ENCODE data around the gene ENDOG. TPM values are rescaled to one million over a fixed set of nuclear protein-coding genes. Genes with fewer than 3 reads are reported as not detected.

ENDOG gene
- total RNA-seq, 1 experiment from 2014 or later = 16.7 TPM

DNA sequence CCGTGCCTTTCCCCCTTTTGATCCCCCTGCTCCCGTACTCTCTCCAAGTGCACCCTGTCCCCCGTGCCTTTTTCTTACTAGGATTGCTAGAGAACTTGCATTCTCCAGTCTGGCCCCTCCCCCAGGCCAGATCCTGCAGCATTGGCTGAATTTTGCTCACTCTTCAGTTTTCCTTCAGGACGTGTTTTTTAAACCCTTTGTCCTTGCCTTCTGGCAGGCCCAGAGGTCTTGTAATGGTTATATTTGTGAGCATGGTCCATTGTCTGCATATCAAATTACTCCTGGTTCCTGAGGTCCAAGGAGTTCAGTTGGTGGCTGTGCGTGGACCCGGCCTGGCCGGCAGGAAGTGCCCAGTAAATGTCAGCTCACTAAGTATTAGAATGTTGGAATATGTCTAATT is 30.6 kb upstream of the ENDOG start:
- no peak for TF ChIP-seq CTCF (conservative IDR thresholded peaks at IDR 0.05)
- no peak overlapping the region for H3K23ac ChIP-seq (ENCODE audit: insufficient read length, low read depth, low read length)
- no peak overlapping the region for H2BK15ac ChIP-seq (ENCODE audit: low read depth, low read length)
- H3K18ac ChIP-seq (ENCODE audit: insufficient read length, low read depth, low read length) = no peak overlapping the region
- H3K4ac ChIP-seq (ENCODE audit: low read depth, low read length) = no peak overlapping the region
- Mint-ChIP-seq H3K4me1 (peaks cover 5 to 6% of the 10 kb centered on the region in 2 experiments; a peak in 3 of 4 replicates), H3K27me3 (ENCODE audit: low read depth) (no peaks in the 10 kb centered on the region; the same call in 1 of the 2 replicates), H3K36me3 (ENCODE audit: insufficient read depth in 1 of 3, low read depth in 3 of 3) (peaks cover 2 to 14% (median 13%) of the 10 kb centered on the region in 3 experiments; a peak in 6 of 7 replicates), H3K4me3 (peak overlapping the region; percentile 87 to 96), H3K27ac (peak overlapping the region; percentile 40 to 84 (median 73); a peak in 3 of 7 replicates), H3K9me3 (peaks cover 0 to 4% of the 10 kb centered on the region in 2 experiments; a peak in 2 of 5 replicates)
- H3K27me3 ChIP-seq (ENCODE audit: insufficient read depth, low read length) = no peaks in the 10 kb centered on the region
- H2AK5ac ChIP-seq (ENCODE audit: insufficient read length, low read length) = no peak overlapping the region
- H4K8ac ChIP-seq (replicated peaks; ENCODE audit: insufficient read length, low read depth, low read length) = no peak overlapping the region
- H4K91ac ChIP-seq (ENCODE audit: insufficient read length, low read depth, low read length) = no peak overlapping the region
- no CpG with 5 or more reads among the region's 7 CpGs for WGBS (ENCODE audit: extremely low coverage, insufficient read length, low lambda C conversion rate)
- no peak for DNase-seq
- H2BK20ac ChIP-seq (ENCODE audit: low read depth, low read length, poor library complexity, severe bottlenecking) = no peak overlapping the region
- no peak overlapping the region for H3K56ac ChIP-seq (ENCODE audit: insufficient read length, low read depth, low read length)
- no peaks in the 10 kb centered on the region for H3K4me1 ChIP-seq (ENCODE audit: insufficient read depth, low read length)
- no peaks in the 10 kb centered on the region for H4K20me1 ChIP-seq (ENCODE audit: control insufficient read depth, insufficient read depth, insufficient read length)
- H3K9me3 ChIP-seq (ENCODE audit: control insufficient read depth, low read depth, low read length) = no peaks in the 10 kb centered on the region
- H3K4me2 ChIP-seq (ENCODE audit: insufficient read depth, insufficient read length, low read length) = peak overlapping the region; percentile 88
- H2AFZ ChIP-seq (ENCODE audit: low read length) = no peak overlapping the region
- H3K23me2 ChIP-seq (ENCODE audit: insufficient read length, low read depth, low read length, poor library complexity, severe bottlenecking) = peaks cover 5% of the 10 kb centered on the region
- H3K9ac ChIP-seq (ENCODE audit: extremely low read depth, insufficient read length, low read length) = peak overlapping the region; percentile 46
- no peaks in the 10 kb centered on the region for H3K79me2 ChIP-seq (ENCODE audit: insufficient read depth, low read length)
- H2BK5ac ChIP-seq (ENCODE audit: insufficient read length, low read length) = no peak overlapping the region
- H3K79me1 ChIP-seq (ENCODE audit: insufficient read depth, low read depth, low read length, poor library complexity, severe bottlenecking) = peaks cover 4% of the 10 kb centered on the region
- no peak overlapping the region for H3K27ac ChIP-seq (ENCODE audit: insufficient read length, low read depth, low read length)
- no peak overlapping the region for H2BK120ac ChIP-seq (ENCODE audit: low read depth, low read length, poor library complexity, severe bottlenecking)
- H3K14ac ChIP-seq (ENCODE audit: insufficient read depth, low read length) = no peak overlapping the region
- H2BK12ac ChIP-seq (ENCODE audit: insufficient read length, low read depth, low read length) = no peak overlapping the region
- no peak overlapping the region for H4K5ac ChIP-seq (ENCODE audit: insufficient read length, low read depth, low read length)
- no peak overlapping the region for H3T11ph ChIP-seq (ENCODE audit: low read length)

Data from H9 (cell line).